Measurements from ENCODE around the gene SMYD5.
"Not testable (repeated sequence)": the region's sequence is repeated elsewhere in the genome, so short reads cannot be mapped to it uniquely, and the experiment has no call there.

The SMYD5 gene

GRCh38 chr2:73187549-73187948 lies 26.5 kb upstream of the SMYD5 start:
- Histone ChIP-seq H3K4me2 (ENCODE audit: low read depth, low read length, poor library complexity, severe bottlenecking) (no peak overlapping the region), H3K9me3 (ENCODE audit: insufficient read depth, low read length) (no peaks in the 10 kb centered on the region), H3F3A (ENCODE audit: insufficient read depth) (no peaks in the 10 kb centered on the region), H3K9ac (ENCODE audit: low read length) (no peak overlapping the region), H4K20me1 (ENCODE audit: low read depth, low read length) (no peaks in the 10 kb centered on the region), H3K4me3 (ENCODE audit: insufficient read depth, low read length, poor library complexity, severe bottlenecking) (no peak overlapping the region), H3K27me3 (ENCODE audit: low read length) (no peaks in the 10 kb centered on the region), H3K36me3 (ENCODE audit: low read length) (no peaks in the 10 kb centered on the region), H3K9me2 (replicated peaks; ENCODE audit: insufficient read depth, low read length) (no peaks in the 10 kb centered on the region), H3K79me2 (ENCODE audit: insufficient read depth, low read length) (no peaks in the 10 kb centered on the region), H2AFZ (ENCODE audit: low read depth, low read length, severe bottlenecking) (no peak overlapping the region), H3K27ac (ENCODE audit: low read depth, low read length) (no peak overlapping the region)
- TF ChIP-seq EZH2phosphoT487 (conservative IDR thresholded peaks at IDR 0.05; ENCODE audit: low read length) (no peak), CTCF (IDR thresholded peaks at IDR 0.05; ENCODE audit: insufficient read depth, low read length, poor library complexity, severe bottlenecking) (no peak)

- H2AFZ ChIP-seq (ENCODE audit: low read depth, low read length, severe bottlenecking): no peak overlapping the region
- no peaks in the 10 kb centered on the region for H3K79me2 ChIP-seq (ENCODE audit: insufficient read depth, low read length)
- H4K20me1 ChIP-seq (ENCODE audit: low read depth, low read length): no peaks in the 10 kb centered on the region
- no peak overlapping the region for H3K27ac ChIP-seq (ENCODE audit: low read depth, low read length)
- no peaks in the 10 kb centered on the region for H3F3A ChIP-seq (ENCODE audit: insufficient read depth)
- no peaks in the 10 kb centered on the region for H3K9me3 ChIP-seq (ENCODE audit: insufficient read depth, low read length)
- TF ChIP-seq EZH2phosphoT487 (conservative IDR thresholded peaks at IDR 0.05; ENCODE audit: low read length) (no peak), CTCF (IDR thresholded peaks at IDR 0.05; ENCODE audit: insufficient read depth, low read length, poor library complexity, severe bottlenecking) (no peak)
- no peaks in the 10 kb centered on the region for H3K27me3 ChIP-seq (ENCODE audit: low read length)
- H3K36me3 ChIP-seq (ENCODE audit: low read length): no peaks in the 10 kb centered on the region
- H3K4me3 ChIP-seq (ENCODE audit: insufficient read depth, low read length, poor library complexity, severe bottlenecking): no peak overlapping the region
- H3K9me2 ChIP-seq (replicated peaks; ENCODE audit: insufficient read depth, low read length): no peaks in the 10 kb centered on the region
- H3K9ac ChIP-seq (ENCODE audit: low read length): no peak overlapping the region
- no peak overlapping the region for H3K4me2 ChIP-seq (ENCODE audit: low read depth, low read length, poor library complexity, severe bottlenecking)
Observed at GRCh38 chr2:73197579-73197978, 16.5 kb upstream of the SMYD5 start.

GRCh38 chr2:73200281-73200680 lies 13.8 kb upstream of the SMYD5 start:
- H3K27me3 ChIP-seq (ENCODE audit: low read length); H3K9ac ChIP-seq (ENCODE audit: low read length); H3K4me2 ChIP-seq (ENCODE audit: low read depth, low read length, poor library complexity, severe bottlenecking); H4K20me1 ChIP-seq (ENCODE audit: low read depth, low read length); H3K9me3 ChIP-seq (ENCODE audit: insufficient read depth, low read length); H3K27ac ChIP-seq (ENCODE audit: low read depth, low read length); H3K9me2 ChIP-seq (replicated peaks; ENCODE audit: insufficient read depth, low read length); H3F3A ChIP-seq (ENCODE audit: insufficient read depth); H2AFZ ChIP-seq (ENCODE audit: low read depth, low read length, severe bottlenecking); H3K36me3 ChIP-seq (ENCODE audit: low read length); H3K79me2 ChIP-seq (ENCODE audit: insufficient read depth, low read length); H3K4me3 ChIP-seq (ENCODE audit: insufficient read depth, low read length, poor library complexity, severe bottlenecking): not testable (repeated sequence)

GRCh38 chr2:73202156-73203054 lies 11.6 kb upstream of the SMYD5 start, which contains the start of gene NOTO:
TSS of gene NOTO (plus strand) at chr2:73202574. CDS start at chr2:73202667, 93 bp downstream.
- Histone ChIP-seq H4K20me1 (ENCODE audit: low read depth, low read length) (no peaks in the 10 kb centered on the region), H3K4me3 (ENCODE audit: insufficient read depth, low read length, poor library complexity, severe bottlenecking) (no peak within 1 kb of the TSS), H3K4me2 (ENCODE audit: low read depth, low read length, poor library complexity, severe bottlenecking) (no peak within 1 kb of the TSS), H2AFZ (ENCODE audit: low read depth, low read length, severe bottlenecking) (no peak within 1 kb of the TSS), H3K9me2 (replicated peaks; ENCODE audit: insufficient read depth, low read length) (no peaks in the 10 kb centered on the region), H3F3A (ENCODE audit: insufficient read depth) (no peaks in the 10 kb centered on the region), H3K27me3 (ENCODE audit: low read length) (no peaks in the 10 kb centered on the region), H3K27ac (ENCODE audit: low read depth, low read length) (no peak within 1 kb of the TSS), H3K9ac (ENCODE audit: low read length) (no peak within 1 kb of the TSS), H3K36me3 (ENCODE audit: low read length) (no peaks in the 10 kb centered on the region), H3K9me3 (ENCODE audit: insufficient read depth, low read length) (no peaks in the 10 kb centered on the region), H3K79me2 (ENCODE audit: insufficient read depth, low read length) (no peaks in the 10 kb centered on the region)
- no peak for TF ChIP-seq CTCF (IDR thresholded peaks at IDR 0.05; ENCODE audit: insufficient read depth, low read length, poor library complexity, severe bottlenecking)
- TF ChIP-seq EZH2phosphoT487 (conservative IDR thresholded peaks at IDR 0.05; ENCODE audit: low read length): no peak
